ENCODE measurements around the gene LRRC8B. TPM values are rescaled to one million over a fixed set of nuclear protein-coding genes. Genes with fewer than 3 reads are reported as not detected.

Gene LRRC8B
- total RNA-seq, 1 donor from 2014 or later, result 12.5 TPM

- peaks cover 17% of the 10 kb centered on the region for H3K36me3 Mint-ChIP-seq
These were observed 55.4 kb downstream of the LRRC8B start for GRCh38 chr1:89580036-89580435.

GRCh38 chr1:89581859-89582258, 57.2 kb downstream of the LRRC8B start:
- no peak for TF ChIP-seq CTCF (IDR thresholded peaks at IDR 0.05; ENCODE audit: unreplicated experiment)
- Mint-ChIP-seq H3K27ac (no peak overlapping the region), H3K4me3 (no peak overlapping the region), H3K27me3 (ENCODE audit: low read depth) (no peaks in the 10 kb centered on the region), H3K9me3 (no peaks in the 10 kb centered on the region), H3K4me1 (peaks cover 2% of the 10 kb centered on the region), H3K36me3 (peaks cover 19% of the 10 kb centered on the region)
- no peak for DNase-seq (ENCODE audit: low spot score in 2 of 2, unreplicated experiment in 2 of 2)

More at GRCh38 chr1:89580036-89580435, 55.4 kb downstream of the LRRC8B start:
- Mint-ChIP-seq H3K27me3 (ENCODE audit: low read depth) (no peaks in the 10 kb centered on the region), H3K4me3 (no peak overlapping the region), H3K9me3 (no peaks in the 10 kb centered on the region), H3K4me1 (peaks cover 2% of the 10 kb centered on the region), H3K27ac (no peak overlapping the region)
- no peak for TF ChIP-seq CTCF (IDR thresholded peaks at IDR 0.05; ENCODE audit: unreplicated experiment)
- DNase-seq (ENCODE audit: low spot score in 2 of 2, unreplicated experiment in 2 of 2), result no peak

- Mint-ChIP-seq H3K4me3 (no peak overlapping the region), H3K9me3 (no peaks in the 10 kb centered on the region), H3K4me1 (peaks cover 2% of the 10 kb centered on the region), H3K36me3 (peaks cover 19% of the 10 kb centered on the region), H3K27ac (no peak overlapping the region), H3K27me3 (ENCODE audit: low read depth) (no peaks in the 10 kb centered on the region)
- no peak for TF ChIP-seq CTCF (IDR thresholded peaks at IDR 0.05; ENCODE audit: unreplicated experiment)
- DNase-seq (ENCODE audit: low spot score in 2 of 2, unreplicated experiment in 2 of 2), result no peak
These were observed 57.9 kb downstream of the LRRC8B start for GRCh38 chr1:89582571-89582970.

GRCh38 chr1:89584211-89584610, 59.6 kb downstream of the LRRC8B start:
- Mint-ChIP-seq H3K9me3 (no peaks in the 10 kb centered on the region), H3K36me3 (peaks cover 19% of the 10 kb centered on the region), H3K4me1 (peaks cover under 1% of the 10 kb centered on the region), H3K27me3 (ENCODE audit: low read depth) (no peaks in the 10 kb centered on the region), H3K27ac (no peak overlapping the region), H3K4me3 (no peak overlapping the region)
- DNase-seq (ENCODE audit: low spot score in 2 of 2, unreplicated experiment in 2 of 2), result no peak
- no peak for TF ChIP-seq CTCF (IDR thresholded peaks at IDR 0.05; ENCODE audit: unreplicated experiment)

- no peaks in the 10 kb centered on the region for H3K9me3 Mint-ChIP-seq
- no peak for DNase-seq (ENCODE audit: low spot score in 2 of 2, unreplicated experiment in 2 of 2)
- H3K4me3 Mint-ChIP-seq, result no peak overlapping the region
- TF ChIP-seq CTCF (IDR thresholded peaks at IDR 0.05; ENCODE audit: unreplicated experiment), result no peak
- no peak overlapping the region for H3K27ac Mint-ChIP-seq
- peaks cover 19% of the 10 kb centered on the region for H3K36me3 Mint-ChIP-seq
- peaks cover 4% of the 10 kb centered on the region for H3K4me1 Mint-ChIP-seq
- no peaks in the 10 kb centered on the region for H3K27me3 Mint-ChIP-seq (ENCODE audit: low read depth)
These were observed 60.2 kb downstream of the LRRC8B start for GRCh38 chr1:89584781-89585180.

GRCh38 chr1:89587729-89588161, 63.1 kb downstream of the LRRC8B start:
- H3K27me3 Mint-ChIP-seq (ENCODE audit: low read depth), result no peaks in the 10 kb centered on the region

More at GRCh38 chr1:89587729-89588161, 63.1 kb downstream of the LRRC8B start:
- H3K9me3 Mint-ChIP-seq, result no peaks in the 10 kb centered on the region
- TF ChIP-seq CTCF (IDR thresholded peaks at IDR 0.05; ENCODE audit: unreplicated experiment), result no peak
- no peak overlapping the region for H3K27ac Mint-ChIP-seq
- no peak overlapping the region for H3K4me3 Mint-ChIP-seq
- DNase-seq (ENCODE audit: low spot score in 2 of 2, unreplicated experiment in 2 of 2), result no peak
- peaks cover 16% of the 10 kb centered on the region for H3K36me3 Mint-ChIP-seq
- H3K4me1 Mint-ChIP-seq, result peaks cover 22% of the 10 kb centered on the region

Measured in mesothelial cell of epicardium (in vitro differentiated cells).